Heart right ventricle (tissue), 16 donors: ENCODE results near the gene CCDC197. TPM values are rescaled to one million over a fixed set of nuclear protein-coding genes. Genes with fewer than 3 reads are reported as not detected.

ENCODE experiments used
- ATAC-seq, 8 donors: fragments of 200-7000 bp; cut with Tn5 transposase; one replicate each; pipeline ENCODE4 v1.9.1; 2020; ENCODE audit warnings: mild to moderate bottlenecking in 8 of 8, moderate library complexity in 8 of 8, moderate number of reproducible peaks in 1 of 8
- DNase-seq, 2 donors: peaks; one replicate each; pipeline ENCODE4 v3.0.0-alpha.2; 2020
- H3K27ac ChIP-seq, 10 donors: fragments of 200-600 bp; sonication (generic) in 2 of 10; one replicate each; pipeline versions ENCODE4 v1.5.0 to v1.8.0; 2020 to 2022; ENCODE audit warnings: mild to moderate bottlenecking in 3 of 10
- H3K27me3 ChIP-seq, 7 donors: fragments of 200-600 bp; one replicate each; pipeline ENCODE4 v1.8.0; 2021 to 2022; ENCODE audit warnings: mild to moderate bottlenecking in 2 of 7
- H3K36me3 ChIP-seq, 9 donors: fragments of 200-600 bp; sonication (generic) in 1 of 9; one replicate each; pipeline versions ENCODE4 v1.5.0 to v1.8.0; 2020 to 2022; ENCODE audit warnings: mild to moderate bottlenecking in 2 of 9
- H3K4me1 ChIP-seq, 9 donors: fragments of 200-600 bp; sonication (generic) in 1 of 9; one replicate each; pipeline versions ENCODE4 v1.5.0 to v1.8.0; 2020 to 2022; ENCODE audit warnings: mild to moderate bottlenecking in 4 of 9
- H3K4me3 ChIP-seq, 10 donors: fragments of 200-600 bp; sonication (generic) in 2 of 10; one replicate each; pipeline versions ENCODE4 v1.5.0 to v1.8.0; 2020 to 2022; ENCODE audit warnings: mild to moderate bottlenecking in 7 of 10, moderate library complexity in 2 of 10
- H3K9me3 ChIP-seq, 11 donors: fragments of 200-600 bp in 10 of 11; sonication (generic) in 2 of 11; one replicate each; pipeline versions ENCODE4 v1.5.0 to v1.8.0; 2013 to 2022; ENCODE audit warnings: mild to moderate bottlenecking in 2 of 11, control low read depth in 1 of 11, moderate library complexity in 1 of 11
- CTCF ChIP-seq, 9 donors: fragments of 200-600 bp; sonication (generic) in 2 of 9; IDR thresholded peaks; one replicate each; pipeline versions ENCODE4 v1.5.0 to v1.8.0; 2021 to 2022; ENCODE audit warnings: antibody characterized with exemption in 9 of 9, mild to moderate bottlenecking in 5 of 9, moderate library complexity in 1 of 9
- WGBS, 2 donors: extraction: QIAGEN DNeasy Blood & Tissue Kit; methylation state at CpG; one replicate each; pipeline ENCODE4 v1.1.7; 2013; ENCODE audit warnings: inconsistent platforms in 1 of 2; 5-methylcytosine and 5-hydroxymethylcytosine counted together
- intact Hi-C, 10 donors: fragments of 100-400 bp; cut with DNase I; formaldehyde crosslinking; loops; one replicate each; pipeline versions ENCODE4 v1.11.1 to v1.14.2; 2022
- polyA plus RNA-seq, 2 donors: library from polyadenylated mRNA; stranded (reverse); fragments of 200-250 nt; gene quantifications; one replicate each; pipeline ENCODE4 v1.2.3, GENCODE V29; 2013
- total RNA-seq, 10 donors: library from RNA; stranded (reverse); fragmentation: NEBNext Ultra II Directional in 3 of 10; extraction: Animal tissue kit (Norgen Biotek cat#: 25700) in 3 of 10; gene quantifications; one replicate each; pipeline versions ENCODE4 v1.2.1 to v1.2.4, GENCODE V29; 2021 to 2023
- donor health status: Arrhythmogenic right ventricular cardiomyopathy.
- donor health status: ischemic (EF 13 %, LVEDD 7.1; RV severe dilation, severe dysfunction).
- donor health status: healthy with polysubstance abuse.
- donor health status: DM: no; HTN: yes; CAD: no.
- donor health status: DM: no; HTN: no; CAD: no.
- donor health status: ischemic (EF 25% LVEDD 6.9; RV normal size, moderate dysfunction).
- donor health status: ischemic (EF 25% LVEDD 5.7; RV mildly dilated, moderate dysfunction).
- donor health status: healthy.
- donor health status: DM: yes; HTN: yes; CAD: no.
- donor health status: Ischemic cardiomyopathy.
- donor health status: ischemic (EF 35%, LVEDD 5.7; RV mildly dilated, moderate dysfunction).
- donor health status: nonischemic (EF 11% LVEDD 7.7; RV severe dilation, severe dysfunction).
- donor health status: DM: yes; HTN: yes; CAD: no.
- donor health status: PGD.
- donor health status: ischemic (EF 29% LVEDD 5.4; RV normal size, mild dysfunction).
- donor health status: nonischemic (EF 23%, LVEDD 6.1; RV moderate dilation, normal function).

The CCDC197 gene
- total and polyA plus RNA-seq, 12 donors = 0.40 to 1.6 (median 0.86) TPM; not detected in 2

GRCh38 chr14:93997916-93998870, 1.1 kb downstream of the CCDC197 start:
- Histone ChIP-seq H3K4me1 (peaks cover 9 to 55% (median 31%) of the 10 kb centered on the region in 9 donors), H3K27ac (peak overlapping the region in 2 of 10 donors; percentile 3 to 43), H3K9me3 (no peaks in the 10 kb centered on the region), H3K4me3 (no peak overlapping the region), H3K27me3 (peaks cover 0 to 16% (median 0%) of the 10 kb centered on the region in 7 donors), H3K36me3 (no peaks in the 10 kb centered on the region)
- TF ChIP-seq CTCF (IDR thresholded peaks at IDR 0.05) = no peak
- WGBS, 2 donors = 77 to 83% methylated on average over 17 of the region's 17 CpGs
- ATAC-seq = no peak
- DNase-seq = no peak
- intact Hi-C loops = no loop called here

GRCh38 chr14:93998871-93999403, 1.8 kb downstream of the CCDC197 start:
- H3K27me3 ChIP-seq = peaks cover 0 to 16% (median 0%) of the 10 kb centered on the region in 7 donors
- peak in 2 of 8 donors; percentile 5 to 6 for ATAC-seq
- intact Hi-C loops = no loop called here
- no peak overlapping the region for H3K4me3 ChIP-seq
- H3K9me3 ChIP-seq = no peaks in the 10 kb centered on the region
- no peak for DNase-seq
- no peaks in the 10 kb centered on the region for H3K36me3 ChIP-seq
- peak overlapping the region in 2 of 10 donors; percentile 3 to 43 for H3K27ac ChIP-seq
- H3K4me1 ChIP-seq = peaks cover 9 to 55% (median 31%) of the 10 kb centered on the region in 9 donors
- no peak for TF ChIP-seq CTCF (IDR thresholded peaks at IDR 0.05)
- WGBS, 2 donors = 77 to 78% methylated on average over 7 of the region's 7 CpGs

- H3K27ac ChIP-seq = no peak overlapping the region
Measured at GRCh38 chr14:93999573-93999972, 2.5 kb downstream of the CCDC197 start.

More at GRCh38 chr14:93999573-93999972, 2.5 kb downstream of the CCDC197 start:
- Histone ChIP-seq H3K9me3 (no peaks in the 10 kb centered on the region), H3K36me3 (no peaks in the 10 kb centered on the region), H3K4me1 (peaks cover 9 to 53% (median 31%) of the 10 kb centered on the region in 9 donors), H3K27me3 (peaks cover 0 to 16% (median 0%) of the 10 kb centered on the region in 7 donors), H3K4me3 (no peak overlapping the region)
- ATAC-seq = no peak
- 64 to 65% methylated on average over 8 of the region's 8 CpGs for WGBS, 2 donors
- DNase-seq = no peak
- intact Hi-C loops = no loop called here
- TF ChIP-seq CTCF (IDR thresholded peaks at IDR 0.05) = no peak
